ENCODE results near the gene AP4M1. TPM values are rescaled to one million over a fixed set of nuclear protein-coding genes. Genes with fewer than 3 reads are reported as not detected.
A peak's percentile ranks its signal among the peaks of the same experiment; 100 is the strongest.

AP4M1 gene
- total RNA-seq, 4 donors from 2014 or later, result 9.1 to 26.6 (median 19.4) TPM

DNA sequence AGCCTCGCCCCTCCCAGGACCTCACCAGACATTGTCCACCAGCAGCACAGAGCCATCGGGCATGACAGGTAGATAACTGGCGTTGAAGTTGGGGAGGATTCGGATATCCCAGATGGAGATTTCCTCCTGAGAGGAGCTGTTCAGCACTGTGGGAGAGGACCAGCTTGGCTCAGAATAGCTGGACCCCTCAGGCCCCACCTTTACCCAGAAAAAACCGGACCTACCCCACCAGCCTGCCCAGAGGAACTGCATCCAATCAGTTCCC lies 55.6 kb downstream of the AP4M1 start:
- Histone ChIP-seq H3K4me1 (peaks cover 13% of the 10 kb centered on the region in 2 donors), H3K27ac (no peak overlapping the region), H3K4me3 (replicated peaks in 1 of 3) (no peak overlapping the region), H3K9me3 (no peaks in the 10 kb centered on the region), H3K36me3 (peaks cover 0 to 8% of the 10 kb centered on the region in 2 donors), H3K27me3 (no peaks in the 10 kb centered on the region)
- TF ChIP-seq POLR2A (IDR thresholded peaks at IDR 0.05), result no peak
- TF ChIP-seq, protein P1, sequence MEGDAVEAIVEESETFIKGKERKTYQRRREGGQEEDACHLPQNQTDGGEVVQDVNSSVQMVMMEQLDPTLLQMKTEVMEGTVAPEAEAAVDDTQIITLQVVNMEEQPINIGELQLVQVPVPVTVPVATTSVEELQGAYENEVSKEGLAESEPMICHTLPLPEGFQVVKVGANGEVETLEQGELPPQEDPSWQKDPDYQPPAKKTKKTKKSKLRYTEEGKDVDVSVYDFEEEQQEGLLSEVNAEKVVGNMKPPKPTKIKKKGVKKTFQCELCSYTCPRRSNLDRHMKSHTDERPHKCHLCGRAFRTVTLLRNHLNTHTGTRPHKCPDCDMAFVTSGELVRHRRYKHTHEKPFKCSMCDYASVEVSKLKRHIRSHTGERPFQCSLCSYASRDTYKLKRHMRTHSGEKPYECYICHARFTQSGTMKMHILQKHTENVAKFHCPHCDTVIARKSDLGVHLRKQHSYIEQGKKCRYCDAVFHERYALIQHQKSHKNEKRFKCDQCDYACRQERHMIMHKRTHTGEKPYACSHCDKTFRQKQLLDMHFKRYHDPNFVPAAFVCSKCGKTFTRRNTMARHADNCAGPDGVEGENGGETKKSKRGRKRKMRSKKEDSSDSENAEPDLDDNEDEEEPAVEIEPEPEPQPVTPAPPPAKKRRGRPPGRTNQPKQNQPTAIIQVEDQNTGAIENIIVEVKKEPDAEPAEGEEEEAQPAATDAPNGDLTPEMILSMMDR (IDR thresholded peaks at IDR 0.05), result no peak
- WGBS, 2 donors, result 81% methylated on average over 5 of the region's 5 CpGs; no CpG with 5 or more reads in 1 of the 2 donors
- intact Hi-C loops (cut with DNase I), result no loop called here
- no peak for DNase-seq

DNA sequence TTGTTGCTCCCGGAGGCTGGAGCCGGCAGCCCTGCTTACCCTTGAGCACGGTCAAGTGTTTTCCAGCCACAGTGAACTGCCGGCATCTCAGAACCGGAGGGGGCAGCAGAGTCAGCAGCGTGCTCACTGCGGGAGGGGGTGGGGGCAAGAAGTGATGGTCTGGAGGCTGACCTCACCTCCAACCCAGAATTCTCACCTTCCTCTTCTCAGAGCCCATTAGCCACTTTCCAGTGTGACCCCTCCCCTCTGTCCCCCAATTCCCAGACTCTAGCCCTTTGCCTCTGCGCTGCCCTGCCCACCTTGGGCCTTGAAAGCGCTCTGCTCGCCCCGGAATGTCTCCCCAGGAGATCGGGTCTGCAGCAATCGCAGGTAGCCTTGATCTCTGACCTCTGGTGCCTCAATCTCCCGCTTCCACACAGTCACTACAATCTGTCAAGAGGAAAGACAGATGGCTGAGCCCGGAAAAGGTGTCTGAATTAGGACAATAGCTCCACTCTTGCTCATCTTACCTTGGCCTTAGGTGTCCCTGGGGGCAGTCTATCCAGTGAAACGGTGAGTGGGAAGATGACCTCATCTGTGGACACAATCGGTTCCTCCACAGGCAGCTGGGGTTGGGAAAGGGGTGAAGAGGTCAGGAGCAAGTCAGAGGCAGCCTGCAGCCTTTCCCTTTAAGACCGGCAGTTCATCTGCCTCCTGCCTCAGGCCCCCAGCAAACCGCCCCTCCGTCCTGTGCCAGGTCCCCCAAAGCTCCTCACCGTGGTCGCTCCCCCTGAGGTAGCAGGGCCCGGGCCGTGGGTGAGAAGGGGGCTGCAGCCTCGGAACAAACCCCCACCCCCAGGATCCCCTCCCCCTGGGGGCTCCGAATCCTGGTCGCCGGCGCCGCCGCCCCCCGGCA lies 56.1 kb downstream of the AP4M1 start:
- H3K9me3 ChIP-seq, result no peaks in the 10 kb centered on the region
- H3K4me1 ChIP-seq, result peaks cover 13% of the 10 kb centered on the region in 2 donors
- DNase-seq, result peak; percentile 49 to 51
- peaks cover 0 to 8% of the 10 kb centered on the region in 2 donors for H3K36me3 ChIP-seq
- H3K27me3 ChIP-seq, result no peaks in the 10 kb centered on the region
- 14 to 24% methylated on average over 19 to 28 of the region's 32 CpGs for WGBS, 2 donors
- intact Hi-C loops (cut with DNase I), result no loop called here
- TF ChIP-seq POLR2A (IDR thresholded peaks at IDR 0.05), result no peak
- TF ChIP-seq, protein P1 (IDR thresholded peaks at IDR 0.05), result no peak
- peak overlapping the region; percentile 77 to 97 (median 92) for H3K4me3 ChIP-seq (replicated peaks in 1 of 3)
- H3K27ac ChIP-seq, result peak overlapping the region; percentile 63 to 69 (median 67)

MicroRNAs encoded within 50 kb of the gene (microRNA counts, 767-probe panel; counts per million panel counts)
- 3,434 to 5,993 counts per million in 2 donors for microRNA hsa-miR-106b-5p
- 3,454 to 6,365 counts per million in 2 donors for microRNA hsa-miR-25-3p
- microRNA hsa-miR-93-5p, result 3,337 to 6,129 counts per million in 2 donors

Small RNA genes within 50 kb of the gene (microRNA-seq; reads per million reads assigned to microRNA genes)
- gene MIR106B (960 reads per million, percentile 80 among the genes with 10 or more reads in this experiment), gene MIR25 (272 reads per million, percentile 64 among the genes with 10 or more reads in this experiment), gene MIR4658 (not detected), gene MIR93 (1,668 reads per million, percentile 86 among the genes with 10 or more reads in this experiment)

Small RNA genes within 50 kb of the gene (small RNA-seq; reads per million reads assigned to genes)
- 6.5 reads per million, percentile 89 among the genes with 10 or more reads in this experiment for gene MIR106B
- 163 reads per million, percentile 97 among the genes with 10 or more reads in this experiment for gene MIR25
- gene MIR93, result 14.5 reads per million, percentile 93 among the genes with 10 or more reads in this experiment

Other genes starting within 250 kb of the AP4M1 start
- 1 to 10 TPM in 1 of 4 donors, under 1 TPM in 1, not detected in 2; 0.45 to 1.2 TPM for gene OR2AE1, start 224.6 kb upstream of the AP4M1 start, total RNA-seq
- gene TRIM4, start 182.1 kb upstream of the AP4M1 start, total RNA-seq, result 10 to 100 TPM; 39.7 to 78.1 (median 59.3) TPM
- not detected for gene GJC3, start 172.0 kb upstream of the AP4M1 start, total RNA-seq
- 1 to 10 TPM in 3 of 4 donors, not detected in 1; 1.6 to 3.5 (median 3.1) TPM for gene AZGP1, start 125.6 kb upstream of the AP4M1 start, total RNA-seq
- gene ZKSCAN1, start 86.0 kb upstream of the AP4M1 start, total RNA-seq, result 10 to 100 TPM; 34.0 to 41.4 (median 35.3) TPM
- gene ZSCAN21, start 51.9 kb upstream of the AP4M1 start, total RNA-seq, result 10 to 100 TPM; 14.0 to 23.8 (median 19.2) TPM
- gene ZNF3, start 19.9 kb upstream of the AP4M1 start, total RNA-seq, result 10 to 100 TPM; 31.4 to 42.3 (median 36.1) TPM
- 10 to 100 TPM; 32.5 to 71.5 (median 39.9) TPM for gene COPS6, start 12.7 kb upstream of the AP4M1 start, total RNA-seq
- 10 to 100 TPM; 16.6 to 51.3 (median 26.5) TPM for gene MCM7, start 246 bp upstream of the AP4M1 start, total RNA-seq
- 100 to 1,000 TPM in 1 of 4 donors, 10 to 100 TPM in 3; 50.3 to 104 (median 85.2) TPM for gene TAF6, start 17.7 kb downstream of the AP4M1 start, total RNA-seq
- 10 to 100 TPM in 3 of 4 donors, 1 to 10 TPM in 1; 4.1 to 14.5 (median 13.1) TPM for gene CNPY4, start 18.0 kb downstream of the AP4M1 start, total RNA-seq
- 10 to 100 TPM in 1 of 4 donors, 1 to 10 TPM in 3; 3.0 to 12.5 (median 6.1) TPM for gene MBLAC1, start 25.3 kb downstream of the AP4M1 start, total RNA-seq
- 100 to 1,000 TPM in 3 of 4 donors, 10 to 100 TPM in 1; 69.7 to 264 (median 204) TPM for gene LAMTOR4, start 47.3 kb downstream of the AP4M1 start, total RNA-seq
- gene TRAPPC14, start 57.1 kb downstream of the AP4M1 start, total RNA-seq, result 10 to 100 TPM; 11.1 to 21.1 (median 11.8) TPM
- 1 to 10 TPM in 2 of 4 donors, under 1 TPM in 2; 0.67 to 1.7 (median 1.1) TPM for gene GAL3ST4, start 67.0 kb downstream of the AP4M1 start, total RNA-seq
- 1 to 10 TPM in 1 of 4 donors, not detected in 3; 1.3 TPM for gene GPC2, start 75.7 kb downstream of the AP4M1 start, total RNA-seq
- 1 to 10 TPM in 2 of 4 donors, under 1 TPM in 1, not detected in 1; 0.34 to 2.7 (median 1.5) TPM for gene STAG3, start 76.3 kb downstream of the AP4M1 start, total RNA-seq
- gene PVRIG, start 118.3 kb downstream of the AP4M1 start, total RNA-seq, result 1 to 10 TPM in 1 of 4 donors, under 1 TPM in 1, not detected in 2; 0.42 to 2.6 TPM
- not detected for gene SPDYE3, start 206.1 kb downstream of the AP4M1 start, total RNA-seq

Data from thyroid gland (tissue), 4 donors.